Left ventricle myocardium inferior (tissue), 1 donor: Measurements from ENCODE around the gene SPAG9. TPM values are rescaled to one million over a fixed set of nuclear protein-coding genes. Genes with fewer than 3 reads are reported as not detected.

Experiments used
- DNase-seq: peaks from one replicate; pipeline ENCODE4 v3.0.0-alpha.2; 2020
- H3K27ac ChIP-seq: fragments of 200-600 bp; replicated peaks from 2 replicates; pipeline ENCODE4 v1.8.0; 2021
- H3K27me3 ChIP-seq: fragments of 200-600 bp; 2 replicates; pipeline ENCODE4 v1.8.0; 2021; ENCODE audit warnings: low read depth
- H3K36me3 ChIP-seq: fragments of 200-600 bp; 2 replicates; pipeline ENCODE4 v1.8.0; 2021
- H3K4me1 ChIP-seq: fragments of 200-600 bp; 2 replicates; pipeline ENCODE4 v1.8.0; 2021
- H3K4me3 ChIP-seq: fragments of 200-600 bp; 2 replicates; pipeline ENCODE4 v1.8.0; 2021; ENCODE audit warnings: mild to moderate bottlenecking, moderate library complexity
- H3K9me3 ChIP-seq: fragments of 200-600 bp; replicated peaks from 2 replicates; pipeline ENCODE4 v1.8.0; 2021
- CTCF ChIP-seq: fragments of 200-600 bp; IDR thresholded peaks from 2 replicates; pipeline ENCODE4 v1.8.0; 2021; ENCODE audit warnings: antibody characterized with exemption, mild to moderate bottlenecking, borderline replicate concordance
- intact Hi-C: fragments of 100-400 bp; cut with micrococcal nuclease; formaldehyde crosslinking; loops from one replicate; pipeline ENCODE4 v1.11.0; 2022
- total RNA-seq: library from RNA; stranded (reverse); fragmentation: NEBNext Ultra II Directional; extraction: Animal tissue kit (Norgen Biotek cat#: 25700); gene quantifications from one replicate; pipeline ENCODE4 v1.2.1, GENCODE V29; 2021
- donor health status: DM: no; HTN: yes; CAD: no; lungs with severe emphysema.

SPAG9 gene
- total RNA-seq, 1 donor from 2014 or later, result 43.8 TPM

GRCh38 chr17:50949989-50950877, 170.4 kb downstream of the SPAG9 start:
- peak; percentile 77 for DNase-seq
- intact Hi-C loops, result loop anchor here (10.0 kb wide), 1 partner anchor 165 kb away; no protein-coding TSS in a partner anchor
- peaks cover 67% of the 10 kb centered on the region for H3K4me1 ChIP-seq
- peak; percentile 85 for TF ChIP-seq CTCF
- H3K27me3 ChIP-seq, result no peaks in the 10 kb centered on the region
- H3K27ac ChIP-seq, result peak overlapping the region; percentile 92
- H3K9me3 ChIP-seq, result no peaks in the 10 kb centered on the region
- H3K36me3 ChIP-seq, result no peaks in the 10 kb centered on the region
- peak overlapping the region; percentile 38 for H3K4me3 ChIP-seq

GRCh38 chr17:50949128-50949988, 171.3 kb downstream of the SPAG9 start:
- Histone ChIP-seq H3K4me1 (peaks cover 67% of the 10 kb centered on the region), H3K9me3 (no peaks in the 10 kb centered on the region), H3K27ac (peak overlapping the region; percentile 92), H3K4me3 (peak overlapping the region; percentile 38), H3K36me3 (no peaks in the 10 kb centered on the region), H3K27me3 (no peaks in the 10 kb centered on the region)
- TF ChIP-seq CTCF, result no peak
- no peak for DNase-seq
- intact Hi-C loops, result no loop called here

- no peaks in the 10 kb centered on the region for H3K36me3 ChIP-seq
- H3K9me3 ChIP-seq, result no peaks in the 10 kb centered on the region
- intact Hi-C loops, result no loop called here
- no peak for TF ChIP-seq CTCF
- H3K4me1 ChIP-seq, result peaks cover 67% of the 10 kb centered on the region
- no peak for DNase-seq
- H3K27ac ChIP-seq, result peak overlapping the region; percentile 92
- no peak overlapping the region for H3K4me3 ChIP-seq
- H3K27me3 ChIP-seq, result no peaks in the 10 kb centered on the region
Measured at GRCh38 chr17:50948711-50949110, 172.0 kb downstream of the SPAG9 start.

GRCh38 chr17:50947782-50948543, 172.7 kb downstream of the SPAG9 start:
- Histone ChIP-seq H3K27ac (peak overlapping the region; percentile 92), H3K4me1 (peaks cover 67% of the 10 kb centered on the region), H3K36me3 (no peaks in the 10 kb centered on the region), H3K9me3 (no peaks in the 10 kb centered on the region), H3K4me3 (no peak overlapping the region), H3K27me3 (no peaks in the 10 kb centered on the region)
- intact Hi-C loops, result no loop called here
- peak; percentile 65 for DNase-seq
- TF ChIP-seq CTCF, result no peak
